ENCODE results near the gene FBXL16. TPM values are rescaled to one million over a fixed set of nuclear protein-coding genes. Genes with fewer than 3 reads are reported as not detected.

Gene FBXL16
- total and polyA plus RNA-seq, 11 donors: 0.03 to 1.00 (median 0.59) TPM; not detected in 6

GRCh38 chr16:660459-661183, 45.0 kb downstream of the FBXL16 start:
- H3K27ac ChIP-seq: peak overlapping the region in 11 of 12 donors; percentile 3 to 80 (median 55)
- H3K9me3 ChIP-seq: no peaks in the 10 kb centered on the region
- no peaks in the 10 kb centered on the region for H3K27me3 ChIP-seq
- DNase-seq (peak; percentile 87 to 93 (median 92)), ATAC-seq (peak; percentile 81 to 90 (median 82))
- H3K4me3 ChIP-seq: peak overlapping the region in 9 of 12 donors; percentile 11 to 42 (median 32)
- peaks cover 0 to 21% (median 0%) of the 10 kb centered on the region in 9 donors for H3K36me3 ChIP-seq
- 11 to 18% (median 14%) methylated on average over 18 to 41 of the region's 43 CpGs for WGBS, 4 donors
- TF ChIP-seq CTCF (IDR thresholded peaks at IDR 0.05): peak; percentile 36 to 78 (median 57)
- peak in 1 of 2 donors; percentile 49 for TF ChIP-seq POLR2A (IDR thresholded peaks at IDR 0.05)
- H3K4me1 ChIP-seq: peaks cover 0 to 16% (median 11%) of the 10 kb centered on the region in 12 donors
- intact Hi-C loops (cut with DNase I): loop anchor here in 5 of 10 donors (2.0 to 10.0 kb wide), 6 partner anchors 78 to 266 kb away; partner anchors contain the start of genes NME4 (in 2 of the 5) and RAB11FIP3 (in 1 of the 5)

- DNase-seq (no peak), ATAC-seq (peak in 2 of 4 donors; percentile 1 to 6)
- WGBS, 4 donors: 61 to 68% (median 65%) methylated on average over 6 of the region's 6 CpGs
- peaks cover 0 to 26% (median 0%) of the 10 kb centered on the region in 9 donors for H3K36me3 ChIP-seq
- peaks cover 0 to 16% (median 11%) of the 10 kb centered on the region in 12 donors for H3K4me1 ChIP-seq
- H3K4me3 ChIP-seq: peak overlapping the region in 6 of 12 donors; percentile 28 to 42 (median 34)
- TF ChIP-seq CTCF (IDR thresholded peaks at IDR 0.05) (no peak), POLR2A (IDR thresholded peaks at IDR 0.05) (no peak)
- no peaks in the 10 kb centered on the region for H3K9me3 ChIP-seq
- peak overlapping the region in 10 of 12 donors; percentile 4 to 80 (median 54) for H3K27ac ChIP-seq
- H3K27me3 ChIP-seq: no peaks in the 10 kb centered on the region
- intact Hi-C loops (cut with DNase I): loop anchor here in 5 of 10 donors (2.0 to 10.0 kb wide), 6 partner anchors 78 to 265 kb away; partner anchors contain the start of genes NME4 (in 2 of the 5) and RAB11FIP3 (in 1 of the 5)
Observed at GRCh38 chr16:660132-660458, 45.5 kb downstream of the FBXL16 start.

- TF ChIP-seq CTCF (IDR thresholded peaks at IDR 0.05) (no peak), POLR2A (IDR thresholded peaks at IDR 0.05) (no peak)
- peaks cover 0 to 16% (median 11%) of the 10 kb centered on the region in 12 donors for H3K4me1 ChIP-seq
- H3K36me3 ChIP-seq: peaks cover 0 to 26% (median 0%) of the 10 kb centered on the region in 9 donors
- ATAC-seq: no peak
- no peaks in the 10 kb centered on the region for H3K27me3 ChIP-seq
- no peak overlapping the region for H3K4me3 ChIP-seq
- peak overlapping the region in 1 of 12 donors; percentile 80 for H3K27ac ChIP-seq
- 84 to 95% (median 91%) methylated on average over 2 to 20 of the region's 20 CpGs for WGBS, 4 donors
- H3K9me3 ChIP-seq: no peaks in the 10 kb centered on the region
- DNase-seq: no peak
- intact Hi-C loops (cut with DNase I): loop anchor here in 6 of 10 donors (2.0 to 10.0 kb wide), 7 partner anchors 75 to 265 kb away; partner anchors contain the start of genes NME4 (in 2 of the 6) and RAB11FIP3 (in 1 of the 6)
Observed at GRCh38 chr16:659618-660017, 46.0 kb downstream of the FBXL16 start.
